GM12878 (cell line): Measurements from ENCODE around the gene FAM13C. TPM values are rescaled to one million over a fixed set of nuclear protein-coding genes. Genes with fewer than 3 reads are reported as not detected.
"Not testable (repeated sequence)": the region's sequence is repeated elsewhere in the genome, so short reads cannot be mapped to it uniquely, and the experiment has no call there.

ENCODE experiments used
- ATAC-seq: fragments of 200-7000 bp; cut with Tn5 transposase; 3 replicates; pipeline ENCODE4 v1.9.1; 2020; ENCODE audit warnings: mild to moderate bottlenecking, moderate library complexity
- BruUV-seq: library from RNA; stranded (reverse); fragments of 400-500 nt; replicated peaks from 2 replicates; lab custom pipeline; 2021; lab: Mats Ljungman, UMichigan
- CTCF ChIA-PET: fragments of 300-600 bp; sonication (Branson Sonifier 250); formaldehyde crosslinking; extraction: SDS; loops from one replicate; lab custom pipeline; 2021; ENCODE audit warnings: inconsistent platforms; lab: Yijun Ruan, JAX
- POLR2A ChIA-PET: fragments of 350-600 bp; formaldehyde crosslinking; extraction: SDS; loops from one replicate; lab custom pipeline; 2021; ENCODE audit warnings: inconsistent platforms; lab: Charles Lee
- RAD21 ChIA-PET: fragments of 300-600 bp; sonication (Branson Sonifier 250); formaldehyde crosslinking; loops from one replicate; lab custom pipeline; 2023; ENCODE audit warnings: antibody characterized with exemption; ENCODE audit not compliant: unreplicated experiment; lab: Charles Lee
- SMC1A ChIA-PET: fragments of 300-600 bp; sonication (Branson Sonifier 250); formaldehyde crosslinking; loops from one replicate; lab custom pipeline; 2023; ENCODE audit not compliant: unreplicated experiment, uncharacterized antibody; lab: Charles Lee
- DNase-seq: peaks from one replicate; pipeline ENCODE4 v3.0.0-alpha.2; 2011; ENCODE audit warnings: low read depth, low spot score
- FAIRE-seq: peaks from 3 replicates; lab custom pipeline; 2011; peaks lifted over from hg19 to GRCh38; lab: Jason Lieb, UNC
- H2AFZ ChIP-seq: 2 replicates; pipeline ENCODE4 v1.6.0; 2011; ENCODE audit warnings: low read depth, low read length, control low read depth; ENCODE audit not compliant: control insufficient read depth
- H3K27ac ChIP-seq: 2 replicates; pipeline ENCODE4 v1.5.1; 2011; ENCODE audit warnings: control low read depth; ENCODE audit not compliant: control insufficient read depth, insufficient read depth
- H3K27me3 ChIP-seq, 2 experiments: replicated peaks in 1 of 2; 2 replicates each; pipeline versions ENCODE4 v1.6.0 to v1.6.1; 2011; ENCODE audit warnings: low read length in 1 of 2; ENCODE audit not compliant: control insufficient read depth in 2 of 2, insufficient read depth in 2 of 2
- H3K36me3 ChIP-seq, 2 experiments: 2 replicates each; pipeline ENCODE4 v1.5.1; 2011; ENCODE audit warnings: low read length in 1 of 2; ENCODE audit not compliant: control insufficient read depth in 2 of 2, insufficient read depth in 2 of 2
- H3K4me1 ChIP-seq: 2 replicates; pipeline ENCODE4 v1.6.1; 2011; ENCODE audit warnings: mild to moderate bottlenecking, low read length, moderate library complexity, mixed read lengths; ENCODE audit not compliant: control insufficient read depth, insufficient read depth
- H3K4me2 ChIP-seq: 2 replicates; pipeline ENCODE4 v1.6.0; 2011; ENCODE audit warnings: control low read depth; ENCODE audit not compliant: control insufficient read depth, insufficient read depth
- H3K4me3 ChIP-seq: fragments of 200-600 bp; sonication (generic); 2 replicates; pipeline ENCODE4 v1.5.1; 2016
- H3K79me2 ChIP-seq: 2 replicates; pipeline ENCODE4 v1.6.0; 2011; ENCODE audit warnings: low read length; ENCODE audit not compliant: control insufficient read depth, insufficient read depth
- H3K9ac ChIP-seq: 2 replicates; pipeline ENCODE4 v1.8.0; 2011; ENCODE audit warnings: low read length, control low read depth, mixed read lengths; ENCODE audit not compliant: control insufficient read depth, insufficient read depth
- H3K9me3 ChIP-seq: replicated peaks from 3 replicates; pipeline ENCODE4 v1.5.1; 2011; ENCODE audit warnings: mild to moderate bottlenecking, low read length; ENCODE audit not compliant: control insufficient read depth, insufficient read depth
- H4K20me1 ChIP-seq: 2 replicates; pipeline ENCODE4 v1.6.0; 2011; ENCODE audit not compliant: control insufficient read depth, insufficient read depth
- ATF2 ChIP-seq: IDR thresholded peaks from 2 replicates; pipeline ENCODE4 v1.6.1; 2012; ENCODE audit warnings: low read length, inconsistent platforms
- BACH1 ChIP-seq: fragments of 450-650 bp; IDR thresholded peaks from 2 replicates; pipeline ENCODE4 v1.6.1; 2017; ENCODE audit warnings: mild to moderate bottlenecking, borderline replicate concordance
- BHLHE40 ChIP-seq, 2 experiments: fragments of 450-650 bp in 1 of 2; IDR thresholded peaks; 2 replicates each; pipeline ENCODE4 v1.6.1; 2011 to 2017; ENCODE audit warnings: low read depth in 2 of 2, borderline replicate concordance in 1 of 2, improper control_type of control experiment in 1 of 2, low read length in 1 of 2, mild to moderate bottlenecking in 1 of 2
- CBX5 ChIP-seq: sonication (generic); IDR thresholded peaks from 2 replicates; pipeline ENCODE4 v1.6.1; 2016; ENCODE audit warnings: low read depth, moderate library complexity, mild to moderate bottlenecking, inconsistent platforms
- EED ChIP-seq: sonication (generic); IDR thresholded peaks from 2 replicates; pipeline ENCODE4 v1.6.1; 2016; ENCODE audit warnings: antibody characterized with exemption, low read depth
- HDAC6 ChIP-seq: fragments of 200-600 bp; sonication (generic); IDR thresholded peaks from one replicate; pipeline ENCODE4 v1.8.0; 2017; ENCODE audit warnings: antibody characterized with exemption; ENCODE audit not compliant: unreplicated experiment
- IRF5 ChIP-seq: fragments of 450-650 bp; IDR thresholded peaks from 2 replicates; pipeline ENCODE4 v1.6.1; 2017; ENCODE audit warnings: borderline replicate concordance
- NBN ChIP-seq: fragments of 450-650 bp; IDR thresholded peaks from 2 replicates; pipeline ENCODE4 v1.6.1; 2016
- PAX5 ChIP-seq: IDR thresholded peaks from 2 replicates; pipeline ENCODE4 v1.6.1; 2011; ENCODE audit warnings: low read depth, low read length, borderline replicate concordance
- POLR2AphosphoS2 ChIP-seq: IDR thresholded peaks from 2 replicates; pipeline ENCODE4 v1.6.1; 2011; ENCODE audit warnings: low read depth, mild to moderate bottlenecking, low read length, improper control_type of control experiment, moderate library complexity
- PRDM15 ChIP-seq: fragments of 450-650 bp; formaldehyde crosslinking; IDR thresholded peaks from 2 replicates; pipeline ENCODE4 v1.4.0; 2020; ENCODE audit warnings: mild to moderate bottlenecking, moderate library complexity
- WGBS: methylation state at CpG from one replicate; pipeline ENCODE4 v1.1.6; 2016; ENCODE audit warnings: low lambda C conversion rate; ENCODE audit not compliant: insufficient replicate concordance, insufficient coverage; ENCODE audit errors: missing lambda C conversion rate; 5-methylcytosine and 5-hydroxymethylcytosine counted together
- in situ Hi-C: fragments of 300-500 bp; cut with MboI; formaldehyde crosslinking; loops from 9 replicates; pipeline ENCODE4 v1.14.3; 2018; ENCODE audit warnings: mixed read lengths
- intact Hi-C: fragments of 100-400 bp; cut with micrococcal nuclease; formaldehyde crosslinking; loops from one replicate; pipeline ENCODE4 v1.14.2; 2022; ENCODE audit not compliant: unreplicated experiment
- polyA plus RNA-seq, 11 experiments: library from polyadenylated mRNA; depleted of rRNA in 4 of 11; unstranded in 6 of 11; stranded (reverse) in 5 of 11; fragments of >200 nt; fragmentation: Nextera tagmentation in 4 of 11; fragmentation: Illumina TruSeq in 1 of 11; extraction: Ambion mirVana in 4 of 11; extraction: Trizol in 1 of 11; gene quantifications; 1 replicate in 1 of 11; 2 replicates in 10 of 11; pipeline versions ENCODE4 v1.2.1 to v1.2.3, GENCODE V29; 2011 to 2016; ENCODE audit warnings: inconsistent platforms in 2 of 11, missing spikeins in 2 of 11, low read depth in 1 of 11
- total RNA-seq, 4 experiments: library from RNA; depleted of rRNA in 3 of 4; stranded (reverse); fragments of >200 nt in 3 of 4; fragmentation: Illumina TruSeq in 1 of 4; extraction: Trizol in 1 of 4; gene quantifications; 2 replicates each; pipeline versions ENCODE4 v1.2.1 to v1.2.3, GENCODE V29; 2013 to 2021

FAM13C gene
- total and polyA plus RNA-seq, 10 of the 15 experiments (the other 5 are each of a cell fraction or from before 2014, with no cell fraction given) = 0.04 to 0.31 (median 0.13) TPM; not detected in 5

- no peak for DNase-seq
- Histone ChIP-seq H3K4me3 (no peak overlapping the region), H3K27ac (no peak overlapping the region), H3K9ac (no peak overlapping the region), H3K79me2 (no peaks in the 10 kb centered on the region), H3K4me1 (no peaks in the 10 kb centered on the region), H3K36me3 (no peaks in the 10 kb centered on the region), H4K20me1 (no peaks in the 10 kb centered on the region), H2AFZ (no peak overlapping the region), H3K9me3 (no peaks in the 10 kb centered on the region), H3K27me3 (no peaks in the 10 kb centered on the region), H3K4me2 (no peak overlapping the region)
- in situ Hi-C loops = no loop called here
- intact Hi-C loops = no loop called here
- ATAC-seq = no peak
- FAIRE-seq = no peak
- RAD21 ChIA-PET = no interaction called here
- POLR2A ChIA-PET = no interaction called here
- TF ChIP-seq NBN (no peak), EED (no peak), IRF5 (no peak), PAX5 (no peak), PRDM15 (no peak), BACH1 (no peak), POLR2AphosphoS2 (no peak), BHLHE40 (IDR thresholded peaks at IDR 0.05; ENCODE audit: borderline replicate concordance in 1 of 2, low read depth in 2 of 2, low read length in 1 of 2) (no peak), HDAC6 (no peak), CBX5 (no peak), ATF2 (no peak)
- BruUV-seq = no TSS peak
- SMC1A ChIA-PET = no interaction called here
- CTCF ChIA-PET = no interaction called here
Measured at GRCh38 chr10:59225211-59225610, 137.1 kb downstream of the FAM13C start.

GRCh38 chr10:59223597-59223996 lies 138.8 kb downstream of the FAM13C start:
- H3K4me1 ChIP-seq, H3K27ac ChIP-seq, H3K36me3 ChIP-seq, H3K79me2 ChIP-seq, H2AFZ ChIP-seq, RAD21 ChIA-PET, H3K27me3 ChIP-seq, BruUV-seq, H3K9me3 ChIP-seq, H3K4me3 ChIP-seq, in situ Hi-C loops, H3K9ac ChIP-seq, CTCF ChIA-PET, H3K4me2 ChIP-seq, H4K20me1 ChIP-seq, DNase-seq, ATAC-seq, POLR2A ChIA-PET, intact Hi-C loops, FAIRE-seq: not testable (repeated sequence)
- 0% methylated on average over 2 of the region's 2 CpGs for WGBS
- SMC1A ChIA-PET = interaction anchor here (1.3 to 2.1 kb wide), 4 partner anchors 9 to 286 kb away, joined by 3 to 11 read pairs (median 4); no protein-coding TSS in a partner anchor
